A549 (cell line): ENCODE data around the gene CCSER1.

Experiments
- BHLHE40 ChIP-seq: IDR thresholded peaks from 2 replicates; pipeline ENCODE4 v1.6.1; 2012; ENCODE audit warnings: low read depth, low read length, inconsistent platforms
- POLR2A ChIP-seq: IDR thresholded peaks from 2 replicates; pipeline ENCODE4 v1.6.1; 2012; ENCODE audit warnings: mild to moderate bottlenecking, low read length
- TF ChIP-seq, protein P1 (sequence below): IDR thresholded peaks from 2 replicates; pipeline ENCODE4 v1.6.1; 2012

DNA sequence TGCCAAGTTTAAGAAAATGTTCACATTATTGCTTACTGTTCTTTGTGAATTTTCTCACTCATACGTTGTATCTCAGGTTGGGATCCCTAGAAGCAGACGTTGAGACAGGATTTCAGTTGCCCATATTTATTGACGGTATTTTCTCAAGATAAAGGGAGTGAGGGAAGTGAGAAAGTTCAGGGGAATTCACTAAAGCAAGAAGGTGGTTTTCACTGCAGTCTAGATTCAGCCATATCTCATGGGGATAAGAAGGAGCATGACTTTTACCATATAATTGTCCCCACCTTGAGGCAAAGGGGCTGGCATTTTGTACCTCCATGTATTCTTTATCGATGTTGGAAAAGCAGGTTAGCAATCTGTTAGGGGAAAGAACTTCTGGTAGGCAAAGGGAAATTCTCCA, 543.0 kb downstream of the CCSER1 start:
- TF ChIP-seq BHLHE40 = no peak
- no peak for TF ChIP-seq POLR2A
- TF ChIP-seq, protein P1, sequence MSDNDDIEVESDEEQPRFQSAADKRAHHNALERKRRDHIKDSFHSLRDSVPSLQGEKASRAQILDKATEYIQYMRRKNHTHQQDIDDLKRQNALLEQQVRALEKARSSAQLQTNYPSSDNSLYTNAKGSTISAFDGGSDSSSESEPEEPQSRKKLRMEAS = no peak
